HG02870 (cell line): ENCODE measurements around the gene RAI1.

ENCODE experiments used
- ATAC-seq: cut with Tn5 transposase; IDR thresholded peaks from one replicate; pipeline ENCODE4 v1.9.1; 2021; ENCODE audit warnings: mild to moderate bottlenecking, moderate library complexity; ENCODE audit not compliant: unreplicated experiment

Gene RAI1

DNA sequence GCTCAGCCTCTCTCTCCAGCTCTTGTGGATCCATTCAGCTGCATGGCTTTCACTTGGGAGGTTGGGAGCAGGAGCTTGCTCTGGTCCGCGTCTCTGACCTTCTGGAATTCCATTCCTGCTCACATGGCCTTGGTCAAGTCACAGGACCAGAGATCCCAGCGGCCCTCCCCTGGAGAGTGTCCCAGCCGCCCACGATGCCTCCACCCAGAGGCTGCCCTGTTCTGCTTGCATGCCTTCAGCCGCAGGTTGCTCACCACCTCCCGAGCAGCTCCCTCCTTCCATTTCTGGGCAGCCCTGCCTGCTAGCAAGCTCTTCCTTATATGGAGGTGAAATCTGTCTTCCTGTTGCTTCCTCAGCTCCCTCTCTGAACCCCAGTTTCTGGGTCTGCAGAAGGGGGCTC is 32.6 kb downstream of the RAI1 start:
- ATAC-seq: no peak

DNA sequence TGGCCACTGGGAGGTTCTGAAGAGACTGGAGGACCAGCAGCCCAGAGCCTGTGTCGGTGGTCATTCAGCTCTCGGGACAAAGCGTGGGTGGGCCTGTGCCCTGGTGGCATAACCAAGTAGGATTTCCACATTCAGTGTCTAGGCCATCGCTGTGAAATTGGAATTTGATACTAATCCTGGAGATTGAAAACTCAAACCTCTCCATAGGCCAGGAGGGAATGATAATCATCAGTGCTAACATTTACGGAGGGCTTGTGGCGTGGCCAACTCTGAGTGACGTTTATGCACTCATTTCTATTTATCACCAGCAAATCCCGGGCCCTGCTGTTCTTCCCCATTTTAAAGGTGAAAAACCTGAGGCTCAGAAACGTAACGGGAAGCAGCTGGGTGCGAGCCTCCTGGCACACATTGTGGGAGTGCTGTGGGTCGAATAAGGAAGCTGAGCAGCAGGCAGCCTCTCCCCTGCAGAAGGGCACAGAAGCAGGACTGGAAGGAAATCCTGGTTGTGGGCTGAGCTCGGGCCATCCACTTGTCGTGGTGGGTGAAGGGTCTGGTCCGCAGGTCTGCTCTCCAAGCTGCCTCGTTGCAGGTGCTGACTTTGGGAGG is 33.1 kb downstream of the RAI1 start:
- no peak for ATAC-seq

DNA sequence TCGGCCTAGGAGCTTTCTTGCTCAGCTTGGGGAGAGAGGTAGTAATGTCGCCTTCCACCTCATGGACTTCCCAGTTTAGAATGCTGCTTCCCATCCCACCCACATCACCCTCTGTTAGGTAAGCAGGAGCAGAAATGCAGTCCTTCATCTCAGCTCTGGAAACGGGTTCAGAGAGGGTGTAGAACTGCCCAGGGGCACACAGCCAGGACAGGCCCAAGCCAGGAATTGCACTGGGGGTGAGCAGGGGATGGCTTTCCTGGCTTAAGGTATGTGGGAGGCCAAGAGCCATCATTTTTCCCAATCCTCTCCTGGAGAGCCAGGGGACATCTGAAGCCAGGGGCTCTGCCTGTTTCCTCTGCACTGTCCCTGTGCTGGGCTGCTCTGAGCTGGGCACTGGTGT is 33.6 kb downstream of the RAI1 start:
- ATAC-seq: no peak

DNA sequence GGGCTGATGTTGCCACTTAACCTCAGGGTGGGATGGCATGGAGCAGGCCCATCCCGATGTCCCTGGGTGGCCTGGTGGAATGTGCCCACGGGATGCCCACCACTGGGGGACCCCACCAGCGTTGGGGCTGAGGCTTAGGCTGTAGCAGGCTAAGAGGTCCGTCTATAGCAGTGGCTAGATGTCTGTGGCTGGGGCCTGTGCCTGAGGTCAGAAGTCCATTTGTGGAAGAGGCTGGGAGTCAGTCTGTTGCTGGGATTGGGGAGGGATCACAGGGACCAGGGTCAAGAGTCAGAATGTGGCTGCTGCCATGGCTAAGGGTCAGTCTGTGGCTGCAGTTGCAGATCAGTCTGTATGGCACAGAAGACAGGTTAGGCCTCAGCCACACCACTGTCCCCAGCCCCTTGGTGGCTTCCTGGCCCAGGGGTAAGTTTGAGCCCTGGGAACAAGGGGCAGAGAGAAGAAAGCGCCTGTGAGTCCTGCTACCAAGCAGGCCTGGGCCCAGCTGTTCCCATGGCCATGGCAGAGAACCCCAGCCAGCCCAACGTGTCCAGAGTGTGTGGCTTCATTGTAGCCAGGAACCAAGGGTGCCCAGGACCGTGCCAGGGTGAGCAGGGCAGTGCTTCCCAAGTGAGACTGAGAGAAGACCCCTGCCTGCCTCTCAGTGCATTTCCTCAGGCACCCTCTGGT is 35.7 kb downstream of the RAI1 start:
- ATAC-seq: no peak

DNA sequence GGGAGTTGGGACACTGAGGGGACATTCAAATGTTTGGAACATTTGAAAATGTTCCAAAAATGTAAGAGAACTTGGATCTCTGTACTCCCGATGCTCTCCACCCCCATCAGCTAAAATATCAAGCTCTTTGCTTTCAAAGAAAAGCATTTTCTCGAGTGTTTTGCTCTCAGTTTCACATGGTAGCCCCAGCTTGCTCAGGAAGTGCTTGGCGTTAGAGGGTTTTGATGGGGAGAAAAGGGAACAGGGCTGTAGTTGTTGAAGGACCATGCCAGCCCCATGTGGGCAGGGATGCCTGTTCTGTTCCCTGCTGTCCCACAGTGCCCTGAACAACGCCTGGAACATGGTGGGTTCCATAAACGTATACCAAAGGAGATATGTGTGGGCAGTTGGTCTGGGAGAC is 37.0 kb downstream of the RAI1 start:
- no peak for ATAC-seq

DNA sequence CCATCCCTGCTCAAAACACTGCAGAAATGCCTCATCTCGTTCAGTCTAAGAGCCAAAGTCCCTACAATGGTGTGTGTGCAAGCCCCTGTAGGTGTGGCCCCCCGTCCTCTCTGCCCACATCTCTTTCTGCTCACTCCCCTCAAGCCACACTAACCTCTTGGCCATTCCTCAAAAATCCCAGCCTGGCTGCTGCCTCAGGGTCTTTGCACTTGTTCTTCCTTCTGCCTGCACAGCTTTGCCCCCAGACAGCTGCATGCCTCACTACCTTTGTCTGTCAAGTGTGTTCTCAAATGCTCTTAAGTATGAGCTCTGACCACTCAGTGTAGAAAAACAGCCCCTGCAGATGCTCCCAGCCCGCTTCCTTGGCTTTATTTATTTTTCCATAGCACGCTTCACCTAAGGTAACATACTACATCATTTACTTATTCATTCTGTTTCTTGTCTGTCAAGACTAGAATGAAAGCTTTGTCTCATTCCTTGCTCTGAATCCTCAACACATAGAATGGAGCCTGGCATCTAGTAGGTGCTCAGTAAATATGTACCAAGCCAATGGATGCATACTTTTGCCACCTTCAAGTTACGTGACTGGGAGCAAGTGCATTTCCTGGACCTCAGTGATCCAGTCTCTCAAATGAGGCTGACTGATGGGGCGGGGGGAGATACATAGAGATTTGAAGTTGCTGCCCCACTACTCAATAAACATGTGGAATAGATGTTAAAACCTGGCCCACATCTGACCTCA is 38.1 kb downstream of the RAI1 start:
- no peak for ATAC-seq

DNA sequence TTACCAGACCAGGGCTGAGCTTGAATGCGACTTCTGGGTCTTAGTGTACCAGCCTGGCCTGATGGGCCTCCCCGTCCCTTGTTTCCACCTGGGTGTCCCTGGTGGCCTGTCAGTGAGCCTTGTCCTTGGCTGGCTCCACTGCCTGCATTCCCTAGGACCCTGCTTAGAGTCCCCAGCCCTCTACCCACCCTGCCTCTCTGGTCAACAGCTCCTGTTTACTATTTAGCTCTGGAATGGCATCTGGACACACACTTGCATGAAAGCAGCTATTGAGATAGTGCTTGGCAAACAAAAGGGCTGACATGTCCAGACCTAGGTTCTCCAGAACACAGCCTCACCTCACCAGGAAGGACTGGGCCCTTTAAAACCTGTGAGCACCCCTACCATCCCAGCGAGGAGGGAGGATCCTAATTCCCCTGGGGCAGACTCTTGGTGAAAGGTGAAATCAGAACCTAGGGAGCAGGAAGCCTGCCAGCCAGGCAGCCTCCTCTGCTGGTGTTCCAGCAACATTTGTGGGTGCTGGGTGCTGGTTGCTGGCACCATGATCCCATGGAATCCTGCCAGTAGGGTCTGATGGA is 38.8 kb downstream of the RAI1 start:
- ATAC-seq: no peak

DNA sequence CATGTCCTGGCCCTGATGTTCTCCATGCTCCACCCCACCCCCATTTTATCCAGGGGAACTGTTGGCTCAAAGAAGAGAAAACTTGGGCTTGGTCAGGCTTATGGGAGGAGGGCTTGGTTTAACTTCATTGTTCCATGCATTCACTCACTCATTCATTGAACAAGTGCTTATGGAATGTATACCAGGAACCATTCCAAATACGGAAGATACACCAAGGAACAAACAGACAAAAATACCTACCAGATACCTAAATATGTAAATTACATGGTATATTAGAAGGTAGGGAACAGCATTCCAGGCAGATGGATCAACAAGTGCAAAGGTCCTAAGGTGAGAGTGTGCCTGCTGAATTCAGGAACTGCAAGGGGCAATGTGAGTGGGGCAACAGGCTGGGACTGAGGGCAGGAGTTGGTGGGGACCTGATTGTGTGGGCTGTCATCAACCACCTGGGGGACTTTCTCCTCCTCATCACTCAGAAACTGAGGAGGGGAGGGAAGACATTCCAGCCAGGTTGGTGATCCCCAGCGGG is 39.9 kb downstream of the RAI1 start:
- ATAC-seq: no peak

DNA sequence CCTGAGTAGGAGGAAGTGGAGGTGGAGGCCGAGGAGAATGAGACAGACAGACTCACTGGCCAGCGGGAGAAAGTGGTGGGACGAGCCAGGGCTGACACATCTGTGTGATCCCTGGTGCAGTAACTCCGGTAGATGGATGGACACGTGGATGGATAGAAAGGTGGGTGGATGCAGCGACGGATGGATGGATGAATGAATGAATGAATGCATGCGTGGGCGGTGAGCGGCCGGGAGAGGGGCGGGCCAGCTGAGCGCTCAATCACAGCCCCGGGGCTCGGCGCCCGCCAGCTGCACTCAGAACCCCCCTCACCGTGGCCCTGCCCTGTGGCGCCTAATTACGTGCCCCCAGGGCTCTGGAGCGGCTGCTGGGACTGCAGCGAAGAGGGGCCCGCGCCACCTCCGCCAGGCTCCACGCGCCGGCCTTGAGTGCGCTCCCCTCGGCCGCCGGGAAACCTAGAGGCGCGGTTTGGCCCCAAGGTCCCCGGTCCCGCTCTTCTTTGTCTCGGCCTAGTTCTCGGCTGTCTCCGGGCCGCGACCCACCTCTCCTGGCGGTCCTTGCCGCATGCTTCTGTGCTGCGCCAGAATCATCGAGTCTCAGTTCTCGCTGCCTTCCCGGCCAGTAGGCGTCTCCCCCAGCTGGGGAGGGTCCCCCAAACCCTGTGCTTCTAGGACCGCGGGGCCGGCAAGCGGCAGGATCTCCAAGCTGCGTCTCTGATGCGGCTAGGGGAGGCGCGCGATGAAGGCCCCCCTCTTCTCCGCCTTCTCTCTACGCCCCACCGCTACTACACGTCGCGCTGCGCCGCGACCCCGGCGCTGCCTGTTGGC is 41.0 kb downstream of the RAI1 start:
- no peak for ATAC-seq

DNA sequence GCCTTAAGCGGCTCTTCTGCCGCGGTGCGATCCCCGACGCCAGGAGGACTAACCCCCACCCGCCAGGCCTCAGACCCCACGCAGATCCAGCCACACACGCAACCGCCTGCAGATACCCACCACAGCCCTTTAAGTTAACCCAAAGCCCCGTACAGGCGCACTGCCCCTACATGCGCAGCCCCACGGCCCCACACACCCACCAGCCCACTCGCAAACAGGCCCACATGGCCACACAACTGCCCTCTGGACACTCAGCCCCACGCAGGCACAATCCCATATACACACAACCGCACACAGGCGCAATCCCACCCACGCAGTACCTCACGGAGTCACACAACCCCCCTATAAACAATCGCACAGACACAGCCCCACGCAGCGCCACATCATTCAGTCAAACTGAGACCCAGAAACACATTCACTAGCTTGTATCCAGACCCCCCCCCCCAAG is 41.7 kb downstream of the RAI1 start:
- ATAC-seq: no peak

DNA sequence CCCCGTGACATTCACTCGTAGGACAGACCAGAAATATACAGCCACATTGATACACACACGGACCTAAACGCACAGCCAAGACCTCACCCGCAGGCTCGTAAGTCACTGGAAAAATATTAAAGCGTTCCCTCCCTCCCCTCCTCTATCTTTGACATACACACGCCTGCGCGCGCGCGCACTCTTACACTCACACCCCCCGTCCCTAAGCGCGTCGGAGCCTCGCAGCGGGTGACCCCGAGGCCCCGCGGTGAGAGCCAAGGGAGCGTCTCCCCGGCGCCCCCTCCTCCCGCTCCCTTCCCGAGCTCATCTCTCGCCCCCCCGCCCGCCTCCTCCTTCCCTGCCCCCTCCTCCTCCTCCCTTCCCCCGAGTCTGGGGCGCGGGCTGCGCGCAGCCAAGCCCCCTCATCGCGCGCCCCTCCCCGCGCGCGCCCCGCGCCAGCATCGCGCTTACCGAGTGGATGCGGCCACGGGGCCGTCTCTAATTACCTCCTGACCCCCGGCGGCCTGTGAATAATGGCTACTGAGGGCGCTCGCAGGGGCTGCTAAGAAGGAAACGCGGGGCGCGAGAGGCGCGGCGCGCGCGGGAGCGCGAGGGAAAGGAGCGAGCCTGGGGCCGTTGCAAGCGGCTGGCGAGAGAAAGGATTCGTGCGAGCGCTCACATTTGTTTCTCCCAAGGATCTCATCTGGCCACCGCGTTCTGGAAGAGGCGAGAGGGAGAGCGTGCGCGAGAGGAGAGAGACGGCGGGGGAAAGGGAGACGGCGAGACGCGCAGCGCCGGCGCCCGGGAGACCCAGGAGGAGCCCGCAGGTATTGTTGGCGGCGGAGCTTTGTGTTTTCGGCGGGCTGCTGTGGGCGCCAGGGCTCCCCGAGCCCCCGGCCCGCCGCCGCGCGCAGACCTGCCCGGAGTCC is 42.4 kb downstream of the RAI1 start:
- ATAC-seq: no peak

DNA sequence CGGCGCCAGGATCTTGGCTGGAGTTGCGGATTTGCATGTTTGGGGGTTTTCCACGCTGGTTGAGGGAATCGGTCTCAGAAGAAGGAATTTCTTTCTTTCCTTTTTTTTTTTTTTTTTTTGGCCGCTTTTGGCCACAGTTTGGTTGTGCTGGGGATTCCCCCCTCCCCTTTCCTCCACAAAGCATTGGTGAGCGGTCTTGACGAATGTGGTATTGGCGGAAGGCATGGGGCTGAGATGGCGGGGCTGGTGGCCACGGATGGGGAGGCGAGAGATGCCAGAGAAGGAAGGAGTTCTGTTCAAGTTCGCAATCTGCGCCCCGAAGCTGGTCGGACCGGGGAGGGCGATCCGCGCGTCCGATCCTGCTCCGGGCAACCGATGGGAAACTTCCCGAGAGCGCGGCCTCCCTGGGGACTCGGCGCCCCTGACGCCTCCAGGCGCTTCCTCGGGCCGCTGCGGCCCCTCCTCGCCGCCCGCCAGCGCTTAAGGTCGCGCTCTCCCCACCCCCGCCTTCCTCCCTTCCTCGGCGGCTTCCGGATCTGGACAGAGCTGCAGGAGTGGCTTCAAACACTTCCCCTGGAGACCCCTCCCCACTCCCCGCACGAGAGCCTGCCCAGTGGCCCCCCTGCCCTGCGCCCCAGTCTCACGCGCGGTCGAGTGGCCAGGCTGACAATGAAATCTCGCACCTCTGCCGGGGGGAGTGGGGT is 43.2 kb downstream of the RAI1 start:
- no peak for ATAC-seq

DNA sequence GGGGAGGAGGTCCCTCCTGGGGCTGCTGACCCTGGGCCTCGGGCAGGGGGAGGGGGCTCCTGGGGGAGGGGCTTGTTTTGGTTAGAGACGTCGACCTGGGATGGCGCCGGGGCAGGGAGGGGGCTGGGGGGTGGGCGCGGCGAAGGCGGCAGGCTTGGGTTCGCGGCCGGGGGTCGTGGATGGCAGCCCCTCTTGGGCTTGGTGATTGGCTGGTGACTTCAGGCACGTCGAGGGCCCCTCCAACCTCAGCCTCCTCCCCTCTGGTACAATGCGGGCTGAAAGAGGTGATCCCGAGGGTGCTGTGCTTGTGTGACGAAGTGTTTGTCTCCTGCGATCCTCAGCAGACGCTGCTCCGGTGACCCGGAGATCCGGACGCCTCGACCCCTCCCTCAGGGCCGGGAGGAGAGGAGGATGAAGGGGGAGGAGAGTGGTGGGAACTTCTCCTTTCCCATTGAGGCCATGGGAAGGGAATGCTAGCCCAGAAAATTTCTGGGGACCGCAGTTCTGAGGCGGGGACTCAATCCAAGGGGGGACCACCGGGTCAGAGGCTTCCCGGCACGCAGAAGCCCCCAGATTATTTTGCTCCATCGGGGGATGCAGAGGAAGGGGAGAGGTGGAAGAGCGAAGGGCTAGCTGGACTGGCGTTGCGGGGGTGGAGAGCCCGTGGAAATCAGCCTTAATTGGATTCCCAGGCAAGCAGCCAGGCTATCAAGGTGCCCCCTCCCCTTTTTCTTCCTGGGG is 43.9 kb downstream of the RAI1 start:
- no peak for ATAC-seq

DNA sequence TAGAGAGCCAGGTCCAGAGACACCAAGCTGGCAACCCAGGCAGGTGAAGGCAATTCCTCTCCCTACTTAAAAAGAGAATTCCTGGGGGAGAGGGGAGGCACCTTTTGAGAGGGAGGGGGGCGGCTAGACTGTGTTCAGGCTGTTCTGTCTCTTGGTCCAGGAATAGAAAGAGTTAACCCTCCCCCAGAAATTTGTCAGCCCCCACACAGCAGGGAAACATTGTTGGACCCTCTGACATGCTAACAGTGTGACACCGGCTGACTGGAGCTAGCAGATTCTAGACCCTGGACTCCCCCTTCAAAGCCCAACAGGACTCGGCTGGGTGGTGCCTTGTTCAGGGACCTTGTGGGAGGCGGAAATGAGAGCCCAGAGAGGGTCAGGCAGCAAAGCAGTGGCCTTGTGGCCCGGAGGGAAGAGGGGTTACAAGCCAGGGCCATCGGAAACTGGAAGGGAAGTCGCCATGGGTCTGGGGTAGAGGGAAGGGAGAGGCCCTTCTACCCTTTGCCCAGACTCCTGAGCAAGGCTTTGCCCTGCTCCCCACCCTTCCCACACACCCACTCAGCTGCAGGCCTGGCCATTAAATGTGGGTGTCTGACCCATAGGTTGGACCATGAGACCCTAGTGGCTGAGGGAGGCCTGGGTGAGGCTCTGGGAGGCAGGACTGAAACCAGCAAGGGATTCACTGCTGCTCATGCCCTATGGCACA is 44.6 kb downstream of the RAI1 start:
- no peak for ATAC-seq

DNA sequence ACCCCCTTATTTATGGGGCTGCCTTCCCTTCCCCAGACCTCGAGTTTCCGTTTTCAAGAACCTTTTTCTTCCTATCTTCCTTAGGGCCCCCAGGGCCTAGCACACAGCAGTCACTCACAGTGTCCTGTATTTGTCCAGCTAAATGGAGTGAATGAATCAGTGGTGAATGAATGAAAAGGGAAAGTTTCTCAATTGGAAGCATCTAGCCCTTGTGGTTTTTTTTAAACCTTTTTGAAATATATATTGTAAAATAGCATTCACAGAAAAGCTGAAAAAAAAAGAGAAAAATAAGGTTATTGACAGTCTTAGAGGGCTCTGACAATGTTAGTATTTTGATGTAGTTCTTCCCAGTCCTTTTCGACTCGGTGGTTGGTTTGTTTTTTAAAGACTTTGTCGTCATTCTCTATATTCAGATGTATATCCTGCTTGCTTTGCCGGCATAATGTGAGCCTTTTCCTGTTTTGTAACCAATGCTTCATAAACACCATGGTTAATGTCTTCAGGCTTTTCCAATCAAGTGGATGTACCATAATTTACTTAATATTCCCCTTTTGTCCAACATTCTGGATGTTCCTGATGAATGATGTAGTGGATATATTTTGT is 45.3 kb downstream of the RAI1 start:
- no peak for ATAC-seq

DNA sequence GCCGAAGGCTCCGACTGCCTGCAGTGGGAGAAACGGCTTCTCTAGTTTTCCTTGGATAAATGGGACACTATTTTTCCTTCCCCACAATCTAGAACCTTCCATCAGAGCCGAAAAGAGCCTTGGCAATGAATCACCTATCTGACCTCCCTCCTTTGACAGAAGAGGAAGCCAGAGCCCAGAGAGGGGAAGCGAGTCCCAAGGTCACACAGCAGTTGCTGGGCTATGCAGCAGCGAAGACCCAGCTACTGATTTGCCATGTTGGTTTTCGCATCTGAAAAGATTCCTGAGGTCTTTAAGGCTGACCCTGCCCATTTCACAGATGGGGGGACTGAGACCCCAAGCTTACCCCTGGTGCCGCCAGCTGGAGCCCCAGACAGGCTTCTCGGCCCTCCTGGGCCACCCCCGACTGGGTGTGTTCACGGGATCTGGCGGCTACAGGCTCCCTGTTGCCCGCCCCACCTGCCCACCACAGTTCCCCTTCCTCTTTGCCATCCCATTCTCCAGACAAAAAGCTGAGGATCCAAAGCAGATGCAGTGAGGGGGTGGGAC is 45.9 kb downstream of the RAI1 start:
- ATAC-seq: no peak

DNA sequence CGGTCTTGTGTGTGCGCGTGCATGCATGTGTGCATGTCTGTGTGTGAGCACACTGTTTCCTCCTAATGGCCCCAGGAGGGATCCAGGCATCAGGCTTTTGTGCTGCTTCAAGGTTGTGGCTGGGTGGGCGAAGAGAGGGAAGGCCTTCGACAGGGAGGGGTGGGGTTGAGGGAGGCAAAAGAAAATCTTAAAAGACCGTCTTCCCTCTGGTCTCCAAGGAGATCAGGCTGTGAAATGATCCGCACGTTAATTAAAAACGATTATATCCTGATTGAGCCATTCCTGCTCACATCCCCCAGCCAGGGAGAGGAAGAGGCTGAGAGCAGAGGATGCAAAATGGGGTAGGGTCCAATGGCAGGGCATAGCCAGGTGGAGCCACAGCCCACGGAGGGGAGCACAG is 46.9 kb downstream of the RAI1 start:
- ATAC-seq: no peak
